K562 (cell line): Measurements from ENCODE around the gene DROSHA. TPM values are rescaled to one million over a fixed set of nuclear protein-coding genes. Genes with fewer than 3 reads are reported as not detected.

Experiments
- BCOR ChIP-seq: fragments of 450-650 bp; IDR thresholded peaks from 2 replicates; pipeline ENCODE4 v1.6.1; 2016
- CTCFL ChIP-seq: IDR thresholded peaks from 2 replicates; pipeline ENCODE4 v1.6.1; 2011; ENCODE audit warnings: borderline replicate concordance, low read depth, mild to moderate bottlenecking, moderate library complexity, low read length; ENCODE audit not compliant: insufficient read depth, poor library complexity, severe bottlenecking
- CUX1 ChIP-seq: fragments of 200-800 bp; sonication (Bioruptor generic); IDR thresholded peaks from 2 replicates; pipeline ENCODE4 v1.6.1; 2016; ENCODE audit warnings: missing genetic modification characterization, missing compliant biosample characterization
- E2F5 ChIP-seq: sonication (generic); formaldehyde crosslinking; IDR thresholded peaks from 2 replicates; pipeline ENCODE4 v1.8.0; 2022; ENCODE audit warnings: mild to moderate bottlenecking, missing genetic modification reagents
- KDM2B ChIP-seq: fragments of 250-450 bp; sonication (Bioruptor Pico); IDR thresholded peaks from 2 replicates; pipeline ENCODE4 v1.8.0; 2021; ENCODE audit warnings: mild to moderate bottlenecking, moderate library complexity
- MBD2 ChIP-seq: sonication (generic); IDR thresholded peaks from 2 replicates; pipeline ENCODE4 v1.6.1; 2016; ENCODE audit warnings: low read depth, borderline replicate concordance
- NEUROD1 ChIP-seq: fragments of 150-350 bp; IDR thresholded peaks from 2 replicates; pipeline ENCODE4 v1.6.1; 2014; ENCODE audit warnings: borderline replicate concordance, low read length, low read depth; ENCODE audit not compliant: partially characterized antibody
- NR0B1 ChIP-seq: fragments of 450-650 bp; IDR thresholded peaks from one replicate; pipeline ENCODE4 v1.6.1; 2018; ENCODE audit warnings: mild to moderate bottlenecking, moderate library complexity; ENCODE audit not compliant: partially characterized antibody
- PBX2 ChIP-seq, 2 experiments: IDR thresholded peaks in 1 of 2; conservative IDR thresholded peaks in 1 of 2; 2 replicates each; pipeline ENCODE4 v1.6.1; 2016; ENCODE audit warnings: low read depth in 2 of 2, mild to moderate bottlenecking in 1 of 2, missing compliant biosample characterization in 1 of 2, missing genetic modification characterization in 1 of 2, moderate library complexity in 1 of 2
- SMARCC2 ChIP-seq: fragments of 450-650 bp; IDR thresholded peaks from 2 replicates; pipeline ENCODE4 v1.6.1; 2017; ENCODE audit warnings: antibody characterized with exemption, moderate library complexity, mild to moderate bottlenecking, low read depth
- ZNF740 ChIP-seq, 3 experiments: fragments of 200-800 bp in 1 of 3; sonication (Bioruptor generic) in 1 of 3; sonication (generic) in 1 of 3; formaldehyde crosslinking in 1 of 3; IDR thresholded peaks; 2 replicates each; pipeline versions ENCODE4 v1.6.1 to v1.8.0; 2016 to 2022; ENCODE audit warnings: mild to moderate bottlenecking in 2 of 3, missing compliant biosample characterization in 2 of 3, missing genetic modification characterization in 2 of 3, missing genetic modification reagents in 1 of 3
- polyA plus RNA-seq, 8 experiments: library from polyadenylated mRNA; depleted of rRNA in 4 of 8; stranded (reverse) in 5 of 8; unstranded in 3 of 8; fragments of >200 nt; fragmentation: Nextera tagmentation in 2 of 8; fragmentation: Illumina TruSeq in 1 of 8; extraction: Ambion mirVana in 2 of 8; extraction: Trizol in 1 of 8; gene quantifications; 2 replicates each; pipeline versions ENCODE4 v1.2.1 to v1.2.3, GENCODE V29; 2011 to 2014; ENCODE audit warnings: inconsistent platforms in 1 of 8, missing spikeins in 1 of 8
- total RNA-seq, 7 experiments: library from RNA; depleted of rRNA in 6 of 7; stranded (reverse); fragments of >200 nt in 6 of 7; fragmentation: Illumina TruSeq in 2 of 7; extraction: Trizol in 2 of 7; gene quantifications; 2 replicates each; pipeline versions ENCODE4 v1.2.1 to v1.2.3, GENCODE V29; 2011 to 2021; ENCODE audit warnings: low replicate concordance in 1 of 7

The DROSHA gene
- total and polyA plus RNA-seq, 9 of the 15 experiments (the other 6 are each of a cell fraction or from before 2014, with no cell fraction given) = 52.5 to 109 (median 68.9) TPM

- TF ChIP-seq PBX2 (CRISPR knock-in tag; IDR thresholded peaks at IDR 0.05; ENCODE audit: low read depth) (no peak), PBX2 (tag; conservative IDR thresholded peaks at IDR 0.05; ENCODE audit: low read depth) (no peak), SMARCC2 (no peak), BCOR (no peak), CTCFL (no peak), MBD2 (no peak), ZNF740 (CRISPR knock-in tag; IDR thresholded peaks at IDR 0.05) (no peak), ZNF740 (tag; IDR thresholded peaks at IDR 0.05) (no peak), NEUROD1 (no peak), E2F5 (CRISPR knock-in tag) (no peak), CUX1 (CRISPR knock-in tag) (no peak), NR0B1 (no peak), KDM2B (CRISPR knock-in tag) (no peak)
- TF ChIP-seq, all 486 proteins: peak for 11
These were observed 151.8 kb downstream of the DROSHA start (continued) for GRCh38 chr5:31380049-31380448.
